PC-9 (cell line): ENCODE data around the gene IRF9. TPM values are rescaled to one million over a fixed set of nuclear protein-coding genes. Genes with fewer than 3 reads are reported as not detected.

Experiments used
- BruUV-seq: library from RNA; stranded (reverse); fragments of 400-500 nt; replicated peaks from 2 replicates; lab custom pipeline; 2021; lab: Mats Ljungman, UMichigan
- CTCF ChIA-PET: fragments of 300-600 bp; sonication (Branson Sonifier 250); formaldehyde crosslinking; loops from one replicate; lab custom pipeline; 2022; ENCODE audit warnings: antibody characterized with exemption; lab: Charles Lee
- POLR2A ChIA-PET: fragments of 300-600 bp; sonication (Branson Sonifier 250); formaldehyde crosslinking; loops from one replicate; lab custom pipeline; 2022; ENCODE audit warnings: antibody characterized with exemption; ENCODE audit not compliant: unreplicated experiment; lab: Charles Lee
- DNase-seq, 2 experiments: peaks; one replicate each; pipeline versions ENCODE4 v3.0.0 to v3.0.0-alpha.2; 2015 to 2022; ENCODE audit warnings: mixed read lengths in 1 of 2
- H2AFZ ChIP-seq: fragments of 200-600 bp; sonication (generic); 2 replicates; pipeline ENCODE4 v1.8.1; 2017; ENCODE audit warnings: antibody characterized with exemption
- H3F3A ChIP-seq: fragments of 200-600 bp; sonication (generic); 2 replicates; pipeline ENCODE4 v1.8.1; 2017; ENCODE audit warnings: antibody characterized with exemption, mild to moderate bottlenecking, low read depth; ENCODE audit not compliant: insufficient read depth
- H3K27ac ChIP-seq: fragments of 200-600 bp; sonication (generic); 2 replicates; pipeline ENCODE4 v1.6.1; 2016; ENCODE audit warnings: mixed run types
- H3K27me3 ChIP-seq: fragments of 200-600 bp; sonication (generic); 2 replicates; pipeline ENCODE4 v1.6.1; 2016; ENCODE audit warnings: low read depth, mixed run types; ENCODE audit not compliant: insufficient read depth
- H3K36me3 ChIP-seq: fragments of 200-600 bp; sonication (generic); 2 replicates; pipeline ENCODE4 v1.6.1; 2016; ENCODE audit warnings: low read depth, mixed run types
- H3K4me1 ChIP-seq: fragments of 200-600 bp; sonication (generic); replicated peaks from 2 replicates; pipeline ENCODE4 v1.6.1; 2016; ENCODE audit warnings: mixed run types; ENCODE audit not compliant: insufficient read depth
- H3K4me2 ChIP-seq: fragments of 200-600 bp; sonication (generic); 2 replicates; pipeline ENCODE4 v1.6.1; 2017; ENCODE audit warnings: mixed run types
- H3K4me3 ChIP-seq: fragments of 200-600 bp; sonication (generic); 2 replicates; pipeline ENCODE4 v1.6.1; 2016; ENCODE audit warnings: mixed run types
- H3K79me2 ChIP-seq: fragments of 200-600 bp; sonication (generic); 2 replicates; pipeline ENCODE4 v1.6.1; 2017; ENCODE audit warnings: low read depth, mixed run types
- H3K9me2 ChIP-seq: fragments of 200-600 bp; sonication (generic); 2 replicates; pipeline ENCODE4 v1.8.1; 2017; ENCODE audit warnings: mild to moderate bottlenecking; ENCODE audit not compliant: insufficient read depth
- H3K9me3 ChIP-seq: fragments of 200-600 bp; sonication (generic); 2 replicates; pipeline ENCODE4 v1.8.1; 2016; ENCODE audit warnings: low read depth; ENCODE audit not compliant: insufficient read depth
- H4K20me1 ChIP-seq: fragments of 200-600 bp; sonication (generic); 2 replicates; pipeline ENCODE4 v1.8.1; 2017; ENCODE audit not compliant: insufficient read depth
- CTCF ChIP-seq: fragments of 200-600 bp; sonication (generic); conservative IDR thresholded peaks from 2 replicates; pipeline ENCODE4 v1.6.1; 2017; ENCODE audit warnings: mixed run types, antibody characterized with exemption, mild to moderate bottlenecking, moderate library complexity
- EZH2 ChIP-seq: fragments of 200-600 bp; sonication (generic); IDR thresholded peaks from 2 replicates; pipeline ENCODE4 v1.8.0; 2017; ENCODE audit warnings: antibody characterized with exemption, low read depth
- intact Hi-C: fragments of 100-400 bp; cut with micrococcal nuclease; formaldehyde crosslinking; loops from one replicate; pipeline ENCODE4 v1.10.0; 2022; ENCODE audit not compliant: unreplicated experiment
- total RNA-seq: library from RNA; stranded (reverse); gene quantifications from 2 replicates; pipeline ENCODE4 v1.2.3, GENCODE V29; 2021

The IRF9 gene
- total RNA-seq, 1 experiment from 2014 or later = 21.4 TPM

DNA sequence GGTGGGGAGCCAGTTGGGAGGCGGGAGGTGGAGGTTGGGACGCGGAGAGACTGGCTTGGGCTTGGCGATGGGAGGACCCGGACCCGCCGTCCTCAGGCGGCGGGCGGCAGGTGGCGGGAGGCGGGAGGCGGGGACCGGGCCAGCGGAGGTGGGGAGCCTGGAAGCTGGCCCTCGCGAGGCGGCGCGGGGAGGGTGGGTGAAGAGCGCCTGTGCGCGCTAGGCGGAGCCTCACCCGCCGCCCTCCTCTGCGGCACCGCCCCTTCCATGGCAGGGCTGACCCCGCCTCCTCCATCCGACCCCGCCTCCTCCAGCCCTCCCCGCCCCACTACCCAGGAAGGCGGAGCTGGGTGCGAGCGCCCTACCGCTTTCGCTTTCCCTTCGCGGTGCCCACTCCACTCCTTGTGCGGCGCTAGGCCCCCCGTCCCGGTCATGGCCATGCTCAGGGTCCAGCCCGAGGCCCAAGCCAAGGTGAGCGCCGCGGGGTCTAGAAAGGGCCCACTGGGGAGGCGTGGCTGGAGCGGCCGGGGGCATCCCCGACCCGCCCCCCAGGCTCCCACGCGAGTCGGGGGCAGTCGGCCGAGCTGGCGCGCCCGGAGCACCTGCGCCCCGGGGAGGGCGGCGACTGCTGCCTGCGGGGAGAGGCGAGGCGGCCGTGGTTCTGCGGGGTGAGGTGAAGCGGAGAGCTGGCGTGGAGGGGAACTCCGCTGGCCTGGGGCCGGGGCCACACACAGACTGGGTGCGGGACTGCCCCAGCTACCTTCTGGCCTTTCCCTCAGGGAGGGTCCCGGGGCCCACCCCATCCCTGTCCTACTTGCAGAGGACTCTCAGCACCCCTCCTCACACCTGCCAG lies 25.0 kb upstream of the IRF9 start, which contains the start of gene PSME1:
TSS of gene PSME1 (plus strand) at position 361 of the 850 bp plus-strand sequence. CDS start at position 430, 69 bp downstream.
- intact Hi-C loops = no loop called here
- Histone ChIP-seq H4K20me1 (no peaks in the 10 kb centered on the region), H3K27me3 (no peaks in the 10 kb centered on the region), H3F3A (peaks cover 7% of the 10 kb centered on the region; the same call in 1 of the 2 replicates), H3K4me2 (peak within 1 kb of the TSS; percentile 84), H2AFZ (peak within 1 kb of the TSS; percentile 89), H3K79me2 (peaks cover 21% of the 10 kb centered on the region), H3K36me3 (no peaks in the 10 kb centered on the region), H3K4me3 (peak within 1 kb of the TSS; percentile 87), H3K9me3 (no peaks in the 10 kb centered on the region), H3K4me1 (peaks cover 20% of the 10 kb centered on the region), H3K9me2 (no peaks in the 10 kb centered on the region), H3K27ac (peak within 1 kb of the TSS; percentile 27; the same call in 1 of the 2 replicates)
- CTCF ChIA-PET = interaction anchor here (0.6 to 1.4 kb wide), 3 partner anchors 22 to 78 kb away, joined by 4 to 6 read pairs (median 5); partner anchors contain the start of gene IRF9
- no TSS peak for BruUV-seq
- POLR2A ChIA-PET = interaction anchor here (0.5 to 1.4 kb wide), 5 partner anchors 21 to 107 kb away, joined by 3 to 13 read pairs (median 5); partner anchors contain the start of genes DCAF11, NRL and TINF2
- DNase-seq = peak; percentile 51 to 91
- TF ChIP-seq CTCF = no peak
- TF ChIP-seq EZH2 = no peak

- ChIA-PET CTCF (interaction anchor here (1.3 to 1.4 kb wide), 2 partner anchors 24 to 79 kb away, joined by 4 to 6 read pairs; partner anchors contain the start of gene IRF9), POLR2A (interaction anchor here (0.5 to 0.8 kb wide), 4 partner anchors 9 to 663 kb away, joined by 3 to 5 read pairs (median 4); partner anchors contain the start of gene TM9SF1)
- TSS peak; percentile 50 for BruUV-seq
- Histone ChIP-seq H3K9me3 (no peaks in the 10 kb centered on the region), H4K20me1 (no peaks in the 10 kb centered on the region), H3K36me3 (no peaks in the 10 kb centered on the region), H3K79me2 (peaks cover 21% of the 10 kb centered on the region), H3K4me3 (peak overlapping the region; percentile 87), H3K4me2 (peak overlapping the region; percentile 79), H3K4me1 (peaks cover 20% of the 10 kb centered on the region), H3K27me3 (no peaks in the 10 kb centered on the region), H3K27ac (no peak overlapping the region), H2AFZ (no peak overlapping the region), H3K9me2 (no peaks in the 10 kb centered on the region), H3F3A (peaks cover 10% of the 10 kb centered on the region)
- no peak for TF ChIP-seq CTCF
- TF ChIP-seq EZH2 = no peak
- DNase-seq = no peak
- intact Hi-C loops = no loop called here
These were observed 24.2 kb upstream of the IRF9 start for GRCh38 chr14:24136684-24137528.
